ENCODE data around the gene MBOAT2.

MBOAT2 gene

DNA sequence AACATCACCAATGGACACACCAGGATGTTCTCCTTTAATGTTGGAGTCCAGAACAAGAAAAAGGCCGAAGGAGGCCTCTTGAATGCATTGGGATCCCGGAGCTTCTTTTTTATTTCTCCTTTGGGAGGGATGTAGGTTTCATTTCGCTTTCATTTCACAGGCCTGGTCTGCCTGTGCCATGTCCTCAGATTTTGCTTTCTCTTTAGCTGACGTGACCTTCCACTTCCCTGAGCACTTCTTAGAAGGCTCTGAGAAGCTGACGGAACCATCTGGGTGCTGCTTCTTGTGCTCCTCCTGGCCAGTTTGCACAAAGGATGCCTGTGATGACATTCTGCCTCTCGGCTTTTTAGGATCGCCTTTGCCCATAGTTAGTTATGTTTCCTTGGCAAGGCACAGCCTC lies 15.1 kb upstream of the MBOAT2 start:
- peak overlapping the region; percentile 6 for H2AFZ ChIP-seq
- no peak overlapping the region for H3K4me3 ChIP-seq (ENCODE audit: low read depth, low read length)
- H3K27ac ChIP-seq, result no peak overlapping the region
- no peaks in the 10 kb centered on the region for H3K79me2 ChIP-seq
- H3K9ac ChIP-seq, result no peak overlapping the region
- no peaks in the 10 kb centered on the region for H3K27me3 ChIP-seq (ENCODE audit: control insufficient read depth, insufficient read depth, low read length)
- no peaks in the 10 kb centered on the region for H3K4me1 ChIP-seq
- TF ChIP-seq, protein P1, sequence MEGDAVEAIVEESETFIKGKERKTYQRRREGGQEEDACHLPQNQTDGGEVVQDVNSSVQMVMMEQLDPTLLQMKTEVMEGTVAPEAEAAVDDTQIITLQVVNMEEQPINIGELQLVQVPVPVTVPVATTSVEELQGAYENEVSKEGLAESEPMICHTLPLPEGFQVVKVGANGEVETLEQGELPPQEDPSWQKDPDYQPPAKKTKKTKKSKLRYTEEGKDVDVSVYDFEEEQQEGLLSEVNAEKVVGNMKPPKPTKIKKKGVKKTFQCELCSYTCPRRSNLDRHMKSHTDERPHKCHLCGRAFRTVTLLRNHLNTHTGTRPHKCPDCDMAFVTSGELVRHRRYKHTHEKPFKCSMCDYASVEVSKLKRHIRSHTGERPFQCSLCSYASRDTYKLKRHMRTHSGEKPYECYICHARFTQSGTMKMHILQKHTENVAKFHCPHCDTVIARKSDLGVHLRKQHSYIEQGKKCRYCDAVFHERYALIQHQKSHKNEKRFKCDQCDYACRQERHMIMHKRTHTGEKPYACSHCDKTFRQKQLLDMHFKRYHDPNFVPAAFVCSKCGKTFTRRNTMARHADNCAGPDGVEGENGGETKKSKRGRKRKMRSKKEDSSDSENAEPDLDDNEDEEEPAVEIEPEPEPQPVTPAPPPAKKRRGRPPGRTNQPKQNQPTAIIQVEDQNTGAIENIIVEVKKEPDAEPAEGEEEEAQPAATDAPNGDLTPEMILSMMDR (IDR thresholded peaks at IDR 0.05), result no peak
- no peaks in the 10 kb centered on the region for H3K36me3 ChIP-seq (ENCODE audit: control insufficient read depth, insufficient read depth, low read length)
- no peak overlapping the region for H3K4me2 ChIP-seq (ENCODE audit: low read length)
- H3K9me3 ChIP-seq (ENCODE audit: control insufficient read depth, low read length), result no peaks in the 10 kb centered on the region

DNA sequence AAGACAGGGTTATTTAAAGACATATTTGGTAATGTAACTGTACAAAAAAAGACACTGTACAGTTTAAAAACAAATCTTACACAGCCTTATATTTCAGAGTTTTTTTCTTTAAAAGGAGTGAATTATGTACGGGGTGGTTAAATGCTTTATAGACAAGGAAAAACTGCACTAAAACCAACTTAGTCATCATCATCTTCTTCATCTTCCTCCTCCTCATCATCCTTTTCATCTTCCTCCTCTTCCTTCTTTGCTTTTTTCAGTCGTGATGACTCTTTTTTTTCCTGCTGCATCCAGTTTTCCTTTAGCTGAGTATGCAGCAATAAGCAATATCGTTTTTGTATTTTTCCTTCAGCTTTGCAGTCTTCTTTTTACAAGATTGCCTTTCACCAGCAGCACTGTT lies 14.6 kb upstream of the MBOAT2 start:
- H2AFZ ChIP-seq, result peak overlapping the region; percentile 6
- no peak overlapping the region for H3K4me3 ChIP-seq (ENCODE audit: low read depth, low read length)
- no peaks in the 10 kb centered on the region for H3K4me1 ChIP-seq
- no peaks in the 10 kb centered on the region for H3K36me3 ChIP-seq (ENCODE audit: control insufficient read depth, insufficient read depth, low read length)
- no peak overlapping the region for H3K9ac ChIP-seq
- H3K4me2 ChIP-seq (ENCODE audit: low read length), result no peak overlapping the region
- TF ChIP-seq, protein P1 (IDR thresholded peaks at IDR 0.05), result no peak
- H3K9me3 ChIP-seq (ENCODE audit: control insufficient read depth, low read length), result no peaks in the 10 kb centered on the region
- H3K27me3 ChIP-seq (ENCODE audit: control insufficient read depth, insufficient read depth, low read length), result no peaks in the 10 kb centered on the region
- no peaks in the 10 kb centered on the region for H3K79me2 ChIP-seq
- no peak overlapping the region for H3K27ac ChIP-seq

DNA sequence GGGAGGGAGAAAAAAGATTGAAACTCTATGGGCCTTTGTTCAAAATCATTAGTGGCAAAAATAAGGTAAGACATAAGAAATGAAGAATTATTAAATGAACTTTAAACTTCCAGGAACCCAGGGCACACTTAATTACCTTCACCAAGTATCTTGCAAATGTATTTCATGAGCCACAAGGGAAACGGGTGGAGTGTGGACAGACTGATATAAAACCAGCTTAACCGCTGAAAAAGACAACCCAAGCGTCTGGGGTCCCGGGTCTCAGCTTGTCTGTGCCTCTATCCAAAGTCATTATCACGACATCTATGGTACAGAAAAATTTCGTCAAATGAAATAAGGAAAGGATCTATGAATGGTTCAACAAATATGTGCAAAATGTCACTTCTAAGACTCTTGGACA lies 13.9 kb upstream of the MBOAT2 start:
- TF ChIP-seq, protein P1 (IDR thresholded peaks at IDR 0.05), result no peak
- Histone ChIP-seq H3K36me3 (ENCODE audit: control insufficient read depth, insufficient read depth, low read length) (no peaks in the 10 kb centered on the region), H3K79me2 (no peaks in the 10 kb centered on the region), H3K4me2 (ENCODE audit: low read length) (no peak overlapping the region), H3K27ac (no peak overlapping the region), H3K9me3 (ENCODE audit: control insufficient read depth, low read length) (no peaks in the 10 kb centered on the region), H2AFZ (no peak overlapping the region), H3K4me1 (no peaks in the 10 kb centered on the region), H3K4me3 (ENCODE audit: low read depth, low read length) (no peak overlapping the region), H3K27me3 (ENCODE audit: control insufficient read depth, insufficient read depth, low read length) (no peaks in the 10 kb centered on the region), H3K9ac (no peak overlapping the region)

DNA sequence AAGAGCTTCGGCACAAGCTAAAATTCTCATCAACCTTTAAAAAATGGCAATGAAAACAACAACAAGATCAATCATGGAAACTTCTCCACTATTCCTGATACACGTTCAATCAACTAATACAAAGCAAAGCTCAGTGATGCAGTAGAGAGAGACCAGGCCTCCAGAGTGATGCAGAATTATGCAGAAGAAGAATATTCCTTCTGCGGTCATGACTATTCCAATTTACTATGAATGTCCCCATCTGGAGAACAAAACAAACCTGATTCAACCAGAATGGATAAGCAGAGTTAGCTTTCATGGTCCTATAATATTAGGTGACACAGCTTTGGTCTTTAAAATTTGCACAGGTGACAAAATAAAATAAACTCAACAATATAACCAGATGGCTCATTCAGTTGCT lies 12.5 kb upstream of the MBOAT2 start:
- Histone ChIP-seq H3K27ac (no peak overlapping the region), H3K36me3 (ENCODE audit: control insufficient read depth, insufficient read depth, low read length) (no peaks in the 10 kb centered on the region), H2AFZ (no peak overlapping the region), H3K4me2 (ENCODE audit: low read length) (no peak overlapping the region), H3K9ac (no peak overlapping the region), H3K4me1 (no peaks in the 10 kb centered on the region), H3K9me3 (ENCODE audit: control insufficient read depth, low read length) (no peaks in the 10 kb centered on the region), H3K4me3 (ENCODE audit: low read depth, low read length) (no peak overlapping the region), H3K27me3 (ENCODE audit: control insufficient read depth, insufficient read depth, low read length) (no peaks in the 10 kb centered on the region), H3K79me2 (no peaks in the 10 kb centered on the region)
- TF ChIP-seq, protein P1 (IDR thresholded peaks at IDR 0.05), result no peak

DNA sequence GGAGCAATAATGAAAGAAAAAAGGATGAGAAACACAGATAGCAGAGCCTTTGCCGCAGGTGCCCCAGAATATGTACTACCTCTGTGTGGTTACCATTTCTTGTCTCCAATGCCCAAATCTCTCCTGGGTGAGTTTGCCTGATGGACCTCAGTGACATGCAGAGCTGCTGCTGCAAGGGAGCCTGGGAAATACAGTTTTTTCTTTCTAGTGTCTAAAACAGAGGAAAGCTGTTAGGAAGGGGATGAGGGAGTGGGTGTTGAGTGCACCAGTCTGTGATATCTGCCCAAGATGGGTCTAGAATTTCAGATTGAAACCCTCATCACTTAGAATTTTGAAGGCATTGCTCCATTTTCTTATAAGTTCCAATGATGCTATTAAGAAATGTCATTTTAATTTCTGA lies 9.9 kb upstream of the MBOAT2 start:
- Histone ChIP-seq H3K79me2 (no peaks in the 10 kb centered on the region), H2AFZ (no peak overlapping the region), H3K36me3 (ENCODE audit: control insufficient read depth, insufficient read depth, low read length) (no peaks in the 10 kb centered on the region), H3K27ac (no peak overlapping the region), H3K4me3 (ENCODE audit: low read depth, low read length) (no peak overlapping the region), H3K4me1 (peaks cover 4% of the 10 kb centered on the region), H3K4me2 (ENCODE audit: low read length) (no peak overlapping the region), H3K27me3 (ENCODE audit: control insufficient read depth, insufficient read depth, low read length) (no peaks in the 10 kb centered on the region), H3K9ac (no peak overlapping the region), H3K9me3 (ENCODE audit: control insufficient read depth, low read length) (no peaks in the 10 kb centered on the region)
- TF ChIP-seq, protein P1 (IDR thresholded peaks at IDR 0.05), result no peak
